GM19035 (cell line): ENCODE measurements around the gene URAD.
"Not testable (repeated sequence)": the region's sequence is repeated elsewhere in the genome, so short reads cannot be mapped to it uniquely, and the experiment has no call there.

Experiments used
- ATAC-seq: cut with Tn5 transposase; IDR thresholded peaks from one replicate; pipeline ENCODE4 v1.9.1; 2021; ENCODE audit not compliant: unreplicated experiment

URAD gene

GRCh38 chr13:27971776-27972477 lies 16.6 kb downstream of the URAD start:
- ATAC-seq, result no peak

GRCh38 chr13:27971236-27971645 lies 17.3 kb downstream of the URAD start:
- ATAC-seq, result no peak

GRCh38 chr13:27970382-27971235 lies 17.9 kb downstream of the URAD start:
- no peak for ATAC-seq

GRCh38 chr13:27969866-27970229 lies 18.6 kb downstream of the URAD start:
- no peak for ATAC-seq

- no peak for ATAC-seq
Measured at GRCh38 chr13:27969082-27969865, 19.2 kb downstream of the URAD start, which contains the start of gene CDX2. Gene CDX2 (minus strand): TSS chr13:27969315. CDS start chr13:27969006, 309 bp downstream.

GRCh38 chr13:27968316-27969081 lies 20.0 kb downstream of the URAD start:
- no peak for ATAC-seq

GRCh38 chr13:27967736-27968315 lies 20.7 kb downstream of the URAD start:
- no peak for ATAC-seq

- ATAC-seq, result no peak
Measured at GRCh38 chr13:27967203-27967735, 21.2 kb downstream of the URAD start.

- no peak for ATAC-seq
Measured at GRCh38 chr13:27966641-27967202, 21.8 kb downstream of the URAD start.

- ATAC-seq, result no peak
Measured at GRCh38 chr13:27965740-27966640, 22.5 kb downstream of the URAD start.

- no peak for ATAC-seq
Measured at GRCh38 chr13:27965343-27965739, 23.2 kb downstream of the URAD start.

- ATAC-seq, result no peak
Measured at GRCh38 chr13:27964741-27965323, 23.7 kb downstream of the URAD start.

- ATAC-seq, result not testable (repeated sequence)
Measured at GRCh38 chr13:27964206-27964605, 24.3 kb downstream of the URAD start.

GRCh38 chr13:27963491-27963890 lies 25.0 kb downstream of the URAD start:
- ATAC-seq, result no peak

GRCh38 chr13:27962982-27963381 lies 25.5 kb downstream of the URAD start:
- ATAC-seq, result no peak

GRCh38 chr13:27962128-27962841 lies 26.2 kb downstream of the URAD start:
- ATAC-seq, result no peak

GRCh38 chr13:27961227-27962085 lies 27.0 kb downstream of the URAD start:
- no peak for ATAC-seq
